Upper lobe of left lung (tissue), 4 donors: ENCODE data around the gene KCNC1.

Source experiments
- CTCF ChIP-seq, 6 experiments: fragments of 450-650 bp in 4 of 6; fragments of 200-600 bp in 2 of 6; sonication (generic) in 2 of 6; IDR thresholded peaks; one replicate each; pipeline ENCODE4 v1.5.1; 2016 to 2019; ENCODE audit warnings: antibody characterized with exemption in 6 of 6
- EP300 ChIP-seq, 4 donors: sonication (generic); formaldehyde crosslinking; IDR thresholded peaks; one replicate each; pipeline ENCODE4 v1.5.1; 2017; ENCODE audit warnings: antibody characterized with exemption in 4 of 4, control low read depth in 2 of 4
- POLR2A ChIP-seq, 4 donors: fragments of 450-650 bp; IDR thresholded peaks; one replicate each; pipeline ENCODE4 v1.5.1; 2016 to 2017; ENCODE audit warnings: antibody characterized with exemption in 4 of 4, mild to moderate bottlenecking in 2 of 4
- POLR2AphosphoS5 ChIP-seq, 2 donors: sonication (generic); formaldehyde crosslinking; IDR thresholded peaks; one replicate each; pipeline ENCODE4 v1.5.1; 2017; ENCODE audit warnings: antibody characterized with exemption in 2 of 2

GRCh38 chr11:17782603-17783337 is 48.2 kb downstream of the KCNC1 start:
- no peak for TF ChIP-seq CTCF (IDR thresholded peaks at IDR 0.05)
- no peak for TF ChIP-seq POLR2A (IDR thresholded peaks at IDR 0.05)
- no peak for TF ChIP-seq EP300 (IDR thresholded peaks at IDR 0.05)
- no peak for TF ChIP-seq POLR2AphosphoS5 (IDR thresholded peaks at IDR 0.05)
